SK-N-SH (cell line): Measurements from ENCODE around the gene UBE2L6.

Experiments used
- JUND ChIP-seq: IDR thresholded peaks from 2 replicates; pipeline ENCODE4 v1.4.0; 2012
- TAF1 ChIP-seq: IDR thresholded peaks from 2 replicates; pipeline ENCODE4 v1.6.1; 2012; ENCODE audit warnings: low read depth, mild to moderate bottlenecking, low read length, moderate library complexity, borderline replicate concordance
- YY1 ChIP-seq: IDR thresholded peaks from 2 replicates; pipeline ENCODE4 v1.4.0; 2012; ENCODE audit warnings: low read depth, mild to moderate bottlenecking
- TF ChIP-seq, protein P1 (sequence below): fragments of 200-600 bp; sonication (generic); IDR thresholded peaks from 2 replicates; pipeline ENCODE4 v1.6.1; 2017; ENCODE audit warnings: antibody characterized with exemption, mild to moderate bottlenecking, moderate library complexity

DNA sequence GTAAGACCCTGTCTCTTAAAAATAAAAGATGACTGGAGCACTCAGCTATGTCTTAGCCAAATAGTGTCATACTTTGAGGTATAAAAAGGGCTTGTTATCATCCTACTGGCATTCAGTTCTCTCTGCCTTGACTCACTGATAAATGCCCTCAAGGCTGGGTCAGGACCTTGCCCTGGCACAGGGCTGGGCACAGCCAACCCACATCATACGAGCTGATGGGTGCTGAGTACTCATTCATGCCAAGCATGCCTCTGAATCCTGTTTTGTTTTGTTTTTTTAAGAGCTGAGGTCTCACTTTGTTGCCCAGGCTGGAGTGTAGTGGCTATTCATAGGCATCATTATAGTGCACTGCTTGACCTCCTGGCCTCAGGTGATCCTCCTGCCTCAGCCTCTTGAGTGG lies 28.1 kb downstream of the UBE2L6 start:
- TF ChIP-seq, protein P1, sequence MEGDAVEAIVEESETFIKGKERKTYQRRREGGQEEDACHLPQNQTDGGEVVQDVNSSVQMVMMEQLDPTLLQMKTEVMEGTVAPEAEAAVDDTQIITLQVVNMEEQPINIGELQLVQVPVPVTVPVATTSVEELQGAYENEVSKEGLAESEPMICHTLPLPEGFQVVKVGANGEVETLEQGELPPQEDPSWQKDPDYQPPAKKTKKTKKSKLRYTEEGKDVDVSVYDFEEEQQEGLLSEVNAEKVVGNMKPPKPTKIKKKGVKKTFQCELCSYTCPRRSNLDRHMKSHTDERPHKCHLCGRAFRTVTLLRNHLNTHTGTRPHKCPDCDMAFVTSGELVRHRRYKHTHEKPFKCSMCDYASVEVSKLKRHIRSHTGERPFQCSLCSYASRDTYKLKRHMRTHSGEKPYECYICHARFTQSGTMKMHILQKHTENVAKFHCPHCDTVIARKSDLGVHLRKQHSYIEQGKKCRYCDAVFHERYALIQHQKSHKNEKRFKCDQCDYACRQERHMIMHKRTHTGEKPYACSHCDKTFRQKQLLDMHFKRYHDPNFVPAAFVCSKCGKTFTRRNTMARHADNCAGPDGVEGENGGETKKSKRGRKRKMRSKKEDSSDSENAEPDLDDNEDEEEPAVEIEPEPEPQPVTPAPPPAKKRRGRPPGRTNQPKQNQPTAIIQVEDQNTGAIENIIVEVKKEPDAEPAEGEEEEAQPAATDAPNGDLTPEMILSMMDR, result no peak
- TF ChIP-seq TAF1 (no peak), JUND (no peak), YY1 (no peak)
